ENCODE data around the gene GPR153. TPM values are rescaled to one million over a fixed set of nuclear protein-coding genes. Genes with fewer than 3 reads are reported as not detected.

GPR153 gene
- total and polyA plus RNA-seq, 2 of the 13 experiments (the other 11 are each of a cell fraction or from before 2014, with no cell fraction given), result 0.22 to 0.31 TPM

DNA sequence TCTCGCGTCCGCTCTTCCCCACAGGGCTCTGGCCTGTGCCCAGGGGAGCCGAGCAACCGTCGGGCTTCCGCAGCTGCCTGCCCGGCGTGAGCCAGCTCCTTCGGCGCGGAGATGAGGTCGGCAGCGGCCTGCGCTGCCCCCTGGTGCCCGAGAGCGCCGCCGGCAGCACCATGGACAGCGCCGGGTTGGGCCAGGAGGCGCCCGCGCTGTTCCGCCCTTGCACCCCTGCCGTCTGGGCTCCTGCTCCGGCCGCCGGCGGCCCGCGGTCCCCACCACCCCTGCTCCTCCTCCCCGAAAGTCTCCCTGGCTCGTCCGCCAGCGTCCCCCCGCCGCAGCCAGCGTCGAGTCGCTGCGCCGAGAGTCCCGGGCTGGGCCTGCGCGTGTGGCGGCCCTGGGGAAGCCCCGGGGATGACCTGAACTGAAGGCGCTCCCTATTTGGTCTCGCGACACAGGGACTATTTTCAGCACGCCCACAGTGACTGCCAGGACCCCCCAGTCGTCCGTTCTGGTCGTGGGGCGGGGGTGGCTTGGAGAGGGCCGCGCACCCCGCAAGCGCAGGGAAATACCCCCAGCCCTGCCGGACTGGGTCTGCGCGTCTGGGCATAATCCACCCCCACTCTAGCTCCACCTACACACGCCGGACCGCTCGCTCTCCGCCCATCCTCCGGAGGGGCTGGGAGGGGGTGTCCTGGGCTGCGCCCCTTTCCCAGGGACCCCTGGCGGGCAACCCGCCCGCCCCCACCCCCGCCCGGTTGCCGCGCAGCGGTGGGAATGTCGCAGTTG, 15.6 kb downstream of the GPR153 start (continued):
- TF ChIP-seq SRSF9 (IDR thresholded peaks at IDR 0.05; ENCODE audit: borderline replicate concordance, insufficient read depth, low read depth, low read length, poor library complexity, severe bottlenecking), result no peak
- TF ChIP-seq ZNF317 (CRISPR knock-in tag; IDR thresholded peaks at IDR 0.05), result peak; percentile 83; the same call in 1 of the 2 replicates
- TF ChIP-seq, protein P1, sequence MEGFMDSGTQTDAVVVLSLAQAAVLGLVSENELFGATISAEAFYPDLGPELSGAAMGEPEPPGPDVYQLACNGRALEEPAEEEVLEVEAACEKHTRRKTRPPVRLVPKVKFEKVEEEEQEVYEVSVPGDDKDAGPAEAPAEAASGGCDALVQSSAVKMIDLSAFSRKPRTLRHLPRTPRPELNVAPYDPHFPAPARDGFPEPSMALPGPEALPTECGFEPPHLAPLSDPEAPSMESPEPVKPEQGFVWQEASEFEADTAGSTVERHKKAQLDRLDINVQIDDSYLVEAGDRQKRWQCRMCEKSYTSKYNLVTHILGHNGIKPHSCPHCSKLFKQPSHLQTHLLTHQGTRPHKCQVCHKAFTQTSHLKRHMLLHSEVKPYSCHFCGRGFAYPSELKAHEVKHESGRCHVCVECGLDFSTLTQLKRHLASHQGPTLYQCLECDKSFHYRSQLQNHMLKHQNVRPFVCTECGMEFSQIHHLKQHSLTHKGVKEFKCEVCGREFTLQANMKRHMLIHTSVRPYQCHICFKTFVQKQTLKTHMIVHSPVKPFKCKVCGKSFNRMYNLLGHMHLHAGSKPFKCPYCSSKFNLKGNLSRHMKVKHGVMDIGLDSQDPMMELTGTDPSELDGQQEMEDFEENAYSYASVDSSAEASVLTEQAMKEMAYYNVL (CRISPR knock-in tag; IDR thresholded peaks at IDR 0.05; ENCODE audit: borderline replicate concordance), result peak; percentile 92
- TF ChIP-seq, protein P2, sequence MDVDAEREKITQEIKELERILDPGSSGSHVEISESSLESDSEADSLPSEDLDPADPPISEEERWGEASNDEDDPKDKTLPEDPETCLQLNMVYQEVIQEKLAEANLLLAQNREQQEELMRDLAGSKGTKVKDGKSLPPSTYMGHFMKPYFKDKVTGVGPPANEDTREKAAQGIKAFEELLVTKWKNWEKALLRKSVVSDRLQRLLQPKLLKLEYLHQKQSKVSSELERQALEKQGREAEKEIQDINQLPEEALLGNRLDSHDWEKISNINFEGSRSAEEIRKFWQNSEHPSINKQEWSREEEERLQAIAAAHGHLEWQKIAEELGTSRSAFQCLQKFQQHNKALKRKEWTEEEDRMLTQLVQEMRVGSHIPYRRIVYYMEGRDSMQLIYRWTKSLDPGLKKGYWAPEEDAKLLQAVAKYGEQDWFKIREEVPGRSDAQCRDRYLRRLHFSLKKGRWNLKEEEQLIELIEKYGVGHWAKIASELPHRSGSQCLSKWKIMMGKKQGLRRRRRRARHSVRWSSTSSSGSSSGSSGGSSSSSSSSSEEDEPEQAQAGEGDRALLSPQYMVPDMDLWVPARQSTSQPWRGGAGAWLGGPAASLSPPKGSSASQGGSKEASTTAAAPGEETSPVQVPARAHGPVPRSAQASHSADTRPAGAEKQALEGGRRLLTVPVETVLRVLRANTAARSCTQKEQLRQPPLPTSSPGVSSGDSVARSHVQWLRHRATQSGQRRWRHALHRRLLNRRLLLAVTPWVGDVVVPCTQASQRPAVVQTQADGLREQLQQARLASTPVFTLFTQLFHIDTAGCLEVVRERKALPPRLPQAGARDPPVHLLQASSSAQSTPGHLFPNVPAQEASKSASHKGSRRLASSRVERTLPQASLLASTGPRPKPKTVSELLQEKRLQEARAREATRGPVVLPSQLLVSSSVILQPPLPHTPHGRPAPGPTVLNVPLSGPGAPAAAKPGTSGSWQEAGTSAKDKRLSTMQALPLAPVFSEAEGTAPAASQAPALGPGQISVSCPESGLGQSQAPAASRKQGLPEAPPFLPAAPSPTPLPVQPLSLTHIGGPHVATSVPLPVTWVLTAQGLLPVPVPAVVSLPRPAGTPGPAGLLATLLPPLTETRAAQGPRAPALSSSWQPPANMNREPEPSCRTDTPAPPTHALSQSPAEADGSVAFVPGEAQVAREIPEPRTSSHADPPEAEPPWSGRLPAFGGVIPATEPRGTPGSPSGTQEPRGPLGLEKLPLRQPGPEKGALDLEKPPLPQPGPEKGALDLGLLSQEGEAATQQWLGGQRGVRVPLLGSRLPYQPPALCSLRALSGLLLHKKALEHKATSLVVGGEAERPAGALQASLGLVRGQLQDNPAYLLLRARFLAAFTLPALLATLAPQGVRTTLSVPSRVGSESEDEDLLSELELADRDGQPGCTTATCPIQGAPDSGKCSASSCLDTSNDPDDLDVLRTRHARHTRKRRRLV (CRISPR knock-in tag; IDR thresholded peaks at IDR 0.05), result peak; percentile 72; the same call in 1 of the 2 replicates
- TF ChIP-seq, protein P3, sequence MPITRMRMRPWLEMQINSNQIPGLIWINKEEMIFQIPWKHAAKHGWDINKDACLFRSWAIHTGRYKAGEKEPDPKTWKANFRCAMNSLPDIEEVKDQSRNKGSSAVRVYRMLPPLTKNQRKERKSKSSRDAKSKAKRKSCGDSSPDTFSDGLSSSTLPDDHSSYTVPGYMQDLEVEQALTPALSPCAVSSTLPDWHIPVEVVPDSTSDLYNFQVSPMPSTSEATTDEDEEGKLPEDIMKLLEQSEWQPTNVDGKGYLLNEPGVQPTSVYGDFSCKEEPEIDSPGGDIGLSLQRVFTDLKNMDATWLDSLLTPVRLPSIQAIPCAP (CRISPR knock-in tag; IDR thresholded peaks at IDR 0.05; ENCODE audit: low read depth), result peak; percentile 91; the same call in 1 of the 2 replicates
- no peak for TF ChIP-seq TBX3 (IDR thresholded peaks at IDR 0.05; ENCODE audit: borderline replicate concordance)
- peak; percentile 48; the same call in 1 of the 2 replicates for TF ChIP-seq DMAP1 (CRISPR knock-in tag; IDR thresholded peaks at IDR 0.05)
- TF ChIP-seq IRX3 (CRISPR knock-in tag; IDR thresholded peaks at IDR 0.05; ENCODE audit: borderline replicate concordance, low read depth), result peak; percentile 98
- peak; percentile 43; the same call in 1 of the 2 replicates for TF ChIP-seq RFX3 (CRISPR knock-in tag; IDR thresholded peaks at IDR 0.05)
- TF ChIP-seq, protein P4, sequence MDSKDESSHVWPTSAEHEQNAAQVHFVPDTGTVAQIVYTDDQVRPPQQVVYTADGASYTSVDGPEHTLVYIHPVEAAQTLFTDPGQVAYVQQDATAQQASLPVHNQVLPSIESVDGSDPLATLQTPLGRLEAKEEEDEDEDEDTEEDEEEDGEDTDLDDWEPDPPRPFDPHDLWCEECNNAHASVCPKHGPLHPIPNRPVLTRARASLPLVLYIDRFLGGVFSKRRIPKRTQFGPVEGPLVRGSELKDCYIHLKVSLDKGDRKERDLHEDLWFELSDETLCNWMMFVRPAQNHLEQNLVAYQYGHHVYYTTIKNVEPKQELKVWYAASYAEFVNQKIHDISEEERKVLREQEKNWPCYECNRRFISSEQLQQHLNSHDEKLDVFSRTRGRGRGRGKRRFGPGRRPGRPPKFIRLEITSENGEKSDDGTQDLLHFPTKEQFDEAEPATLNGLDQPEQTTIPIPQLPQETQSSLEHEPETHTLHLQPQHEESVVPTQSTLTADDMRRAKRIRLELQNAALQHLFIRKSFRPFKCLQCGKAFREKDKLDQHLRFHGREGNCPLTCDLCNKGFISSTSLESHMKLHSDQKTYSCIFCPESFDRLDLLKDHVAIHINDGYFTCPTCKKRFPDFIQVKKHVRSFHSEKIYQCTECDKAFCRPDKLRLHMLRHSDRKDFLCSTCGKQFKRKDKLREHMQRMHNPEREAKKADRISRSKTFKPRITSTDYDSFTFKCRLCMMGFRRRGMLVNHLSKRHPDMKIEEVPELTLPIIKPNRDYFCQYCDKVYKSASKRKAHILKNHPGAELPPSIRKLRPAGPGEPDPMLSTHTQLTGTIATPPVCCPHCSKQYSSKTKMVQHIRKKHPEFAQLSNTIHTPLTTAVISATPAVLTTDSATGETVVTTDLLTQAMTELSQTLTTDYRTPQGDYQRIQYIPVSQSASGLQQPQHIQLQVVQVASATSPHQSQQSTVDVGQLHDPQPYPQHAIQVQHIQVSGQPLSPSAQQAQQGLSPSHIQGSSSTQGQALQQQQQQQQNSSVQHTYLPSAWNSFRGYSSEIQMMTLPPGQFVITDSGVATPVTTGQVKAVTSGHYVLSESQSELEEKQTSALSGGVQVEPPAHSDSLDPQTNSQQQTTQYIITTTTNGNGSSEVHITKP (CRISPR knock-in tag; IDR thresholded peaks at IDR 0.05; ENCODE audit: low read depth), result peak; percentile 87
- TF ChIP-seq, protein P5, sequence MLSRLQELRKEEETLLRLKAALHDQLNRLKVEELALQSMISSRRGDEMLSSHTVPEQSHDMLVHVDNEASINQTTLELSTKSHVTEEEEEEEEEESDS (CRISPR knock-in tag; IDR thresholded peaks at IDR 0.05; ENCODE audit: borderline replicate concordance), result peak; percentile 98
- TF ChIP-seq ZNF891 (CRISPR knock-in tag; IDR thresholded peaks at IDR 0.05), result peak; percentile 99

Measured in HepG2 (cell line).